HG03064 (cell line): ENCODE measurements around the gene MPDU1.
"Not testable (repeated sequence)": the region's sequence is repeated elsewhere in the genome, so short reads cannot be mapped to it uniquely, and the experiment has no call there.

Experiments used
- ATAC-seq: cut with Tn5 transposase; IDR thresholded peaks from one replicate; pipeline ENCODE4 v1.9.1; 2021; ENCODE audit warnings: low read depth; ENCODE audit not compliant: unreplicated experiment

MPDU1 gene

GRCh38 chr17:7613769-7614424 lies 30.2 kb downstream of the MPDU1 start:
- ATAC-seq, result no peak

GRCh38 chr17:7614425-7615264 lies 31.0 kb downstream of the MPDU1 start, which contains the start of gene FXR2:
TSS of gene FXR2 (minus strand) at chr17:7614897. CDS start at chr17:7614532, 365 bp downstream.
- ATAC-seq, result peak; percentile 79

- no peak for ATAC-seq
Observed at GRCh38 chr17:7615265-7615747, 31.7 kb downstream of the MPDU1 start.

- ATAC-seq, result no peak
Observed at GRCh38 chr17:7618608-7619007, 35.0 kb downstream of the MPDU1 start.

- no peak for ATAC-seq
Observed at GRCh38 chr17:7620835-7621234, 37.2 kb downstream of the MPDU1 start.

GRCh38 chr17:7623661-7624060 lies 40.0 kb downstream of the MPDU1 start:
- ATAC-seq, result no peak

GRCh38 chr17:7625749-7626148 lies 42.1 kb downstream of the MPDU1 start:
- ATAC-seq, result not testable (repeated sequence)

GRCh38 chr17:7626307-7626706 lies 42.7 kb downstream of the MPDU1 start:
- ATAC-seq, result no peak

GRCh38 chr17:7626956-7627249 lies 43.3 kb downstream of the MPDU1 start:
- ATAC-seq, result no peak

- peak; percentile 66 for ATAC-seq
Observed at GRCh38 chr17:7627250-7628121, 43.8 kb downstream of the MPDU1 start, which contains the start of gene SAT2. TSS of gene SAT2 (minus strand) at chr17:7627821. CDS start at chr17:7627635, 186 bp downstream.

- no peak for ATAC-seq
Observed at GRCh38 chr17:7629939-7630571, 46.4 kb downstream of the MPDU1 start, which contains the start of gene SHBG. TSS of gene SHBG (plus strand) at chr17:7630135. CDS start at chr17:7630173, 38 bp downstream.

- ATAC-seq, result no peak
Observed at GRCh38 chr17:7631398-7632380, 48.0 kb downstream of the MPDU1 start.

- ATAC-seq, result no peak
Observed at GRCh38 chr17:7632492-7632894, 48.8 kb downstream of the MPDU1 start.

- ATAC-seq, result no peak
Observed at GRCh38 chr17:7633093-7633492, 49.4 kb downstream of the MPDU1 start.

- ATAC-seq, result no peak
Observed at GRCh38 chr17:7634384-7634783, 50.7 kb downstream of the MPDU1 start.

GRCh38 chr17:7636163-7636562 lies 52.5 kb downstream of the MPDU1 start:
- ATAC-seq, result no peak
